GM18951 (cell line): ENCODE measurements around the gene TNFRSF13B.

Experiments
- POLR2A ChIP-seq: IDR thresholded peaks from 4 replicates; pipeline ENCODE4 v1.6.1; 2011; ENCODE audit warnings: mild to moderate bottlenecking; ENCODE audit not compliant: insufficient read length, insufficient read depth; ENCODE audit errors: extremely low read depth
- in situ Hi-C: fragments of 300-500 bp; cut with MboI; formaldehyde crosslinking; loops from one replicate; pipeline ENCODE4 v1.12.0; 2022; ENCODE audit warnings: low sequenced_read_pairs, mixed read lengths, inconsistent platforms; ENCODE audit not compliant: unreplicated experiment

TNFRSF13B gene

DNA sequence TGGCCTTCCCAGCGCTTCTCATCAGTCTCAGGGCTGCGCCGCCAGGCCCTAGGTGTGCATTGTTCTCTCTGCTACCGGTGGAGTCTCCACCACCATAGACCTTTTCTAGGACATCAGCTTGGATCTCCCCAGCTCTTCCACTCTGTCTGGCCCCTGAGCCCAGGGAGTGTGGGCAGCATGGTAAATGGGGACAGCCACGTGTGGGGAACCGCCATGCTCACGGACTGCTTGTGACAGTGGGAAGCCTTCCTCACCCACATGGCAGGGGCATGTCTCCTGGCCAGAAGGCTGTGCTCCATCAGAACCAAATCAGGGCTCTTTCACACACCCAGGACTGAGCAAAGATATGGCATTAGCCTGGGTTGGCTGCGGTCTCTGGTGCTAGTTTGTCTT lies 51.3 kb downstream of the TNFRSF13B start:
- in situ Hi-C loops = loop anchor here (5.0 kb wide), 1 partner anchor 62 kb away; no protein-coding TSS in a partner anchor
- no peak for TF ChIP-seq POLR2A

- in situ Hi-C loops = loop anchor here (5.0 kb wide), 1 partner anchor 62 kb away; no protein-coding TSS in a partner anchor
- TF ChIP-seq POLR2A = no peak
Observed at GRCh38 chr17:16919663-16920627, 52.0 kb downstream of the TNFRSF13B start.

DNA sequence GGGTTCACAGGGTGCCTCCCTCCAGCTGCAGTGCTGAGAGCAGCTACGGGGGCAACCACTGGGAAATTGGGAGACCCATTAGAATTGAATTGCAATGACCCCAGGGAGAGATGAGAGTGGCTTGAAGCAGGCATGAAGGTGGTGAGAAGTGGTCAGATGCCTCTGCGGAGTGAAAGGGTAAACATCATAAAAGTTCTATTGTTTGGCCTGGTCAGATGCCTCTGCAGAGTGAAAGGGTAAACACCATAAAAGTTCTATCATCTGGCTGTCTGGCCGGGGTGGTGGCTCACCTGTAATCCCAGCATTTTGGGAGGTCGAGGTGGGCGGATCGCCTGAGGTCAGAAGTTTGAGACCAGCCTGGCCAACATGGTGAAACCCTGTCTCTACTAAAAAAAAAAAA lies 53.5 kb downstream of the TNFRSF13B start:
- in situ Hi-C loops = no loop called here
- no peak for TF ChIP-seq POLR2A

DNA sequence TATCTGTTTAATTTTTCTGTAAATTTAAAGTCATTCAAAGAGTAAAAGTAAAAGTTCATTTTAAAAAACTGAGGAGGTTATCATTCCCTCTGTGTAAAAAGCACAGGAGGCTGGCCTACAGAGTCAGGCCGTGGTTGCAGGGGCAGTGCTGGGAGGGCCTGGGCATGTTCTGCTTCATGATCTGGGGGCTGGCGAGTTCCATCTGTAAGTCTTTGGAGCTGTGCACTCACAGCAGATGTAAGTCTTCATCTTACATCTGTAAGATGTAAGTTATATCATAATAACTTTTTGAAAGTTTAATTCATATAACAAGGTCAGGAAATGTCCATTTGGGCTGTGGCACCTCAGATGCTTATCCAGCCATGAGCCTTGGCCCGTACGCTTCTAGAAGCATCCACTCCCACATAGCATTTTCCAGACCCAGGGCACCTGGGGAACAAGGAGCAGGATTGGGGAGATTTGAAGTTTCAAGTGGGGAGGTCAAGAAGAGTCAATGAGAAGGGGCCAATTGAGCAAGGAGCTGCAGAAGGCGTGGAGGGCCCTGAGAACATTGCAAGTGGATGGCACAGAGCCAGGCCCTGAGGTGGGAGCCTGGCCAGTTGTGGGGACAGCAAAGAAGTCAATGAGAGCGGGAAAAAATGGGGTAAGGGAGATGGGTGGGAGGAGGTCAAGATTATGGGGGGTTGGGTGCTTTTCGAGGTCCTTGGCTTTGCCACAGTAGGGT lies 54.1 kb downstream of the TNFRSF13B start:
- TF ChIP-seq POLR2A = no peak
- in situ Hi-C loops = no loop called here

GRCh38 chr17:16916557-16916920 lies 55.4 kb downstream of the TNFRSF13B start:
- in situ Hi-C loops = no loop called here
- TF ChIP-seq POLR2A = no peak

GRCh38 chr17:16915752-16916556 lies 56.0 kb downstream of the TNFRSF13B start:
- in situ Hi-C loops = no loop called here
- no peak for TF ChIP-seq POLR2A

GRCh38 chr17:16913463-16913862 lies 58.5 kb downstream of the TNFRSF13B start:
- in situ Hi-C loops = no loop called here
- no peak for TF ChIP-seq POLR2A

- in situ Hi-C loops = no loop called here
- no peak for TF ChIP-seq POLR2A
Observed at GRCh38 chr17:16912021-16912962, 59.6 kb downstream of the TNFRSF13B start.

DNA sequence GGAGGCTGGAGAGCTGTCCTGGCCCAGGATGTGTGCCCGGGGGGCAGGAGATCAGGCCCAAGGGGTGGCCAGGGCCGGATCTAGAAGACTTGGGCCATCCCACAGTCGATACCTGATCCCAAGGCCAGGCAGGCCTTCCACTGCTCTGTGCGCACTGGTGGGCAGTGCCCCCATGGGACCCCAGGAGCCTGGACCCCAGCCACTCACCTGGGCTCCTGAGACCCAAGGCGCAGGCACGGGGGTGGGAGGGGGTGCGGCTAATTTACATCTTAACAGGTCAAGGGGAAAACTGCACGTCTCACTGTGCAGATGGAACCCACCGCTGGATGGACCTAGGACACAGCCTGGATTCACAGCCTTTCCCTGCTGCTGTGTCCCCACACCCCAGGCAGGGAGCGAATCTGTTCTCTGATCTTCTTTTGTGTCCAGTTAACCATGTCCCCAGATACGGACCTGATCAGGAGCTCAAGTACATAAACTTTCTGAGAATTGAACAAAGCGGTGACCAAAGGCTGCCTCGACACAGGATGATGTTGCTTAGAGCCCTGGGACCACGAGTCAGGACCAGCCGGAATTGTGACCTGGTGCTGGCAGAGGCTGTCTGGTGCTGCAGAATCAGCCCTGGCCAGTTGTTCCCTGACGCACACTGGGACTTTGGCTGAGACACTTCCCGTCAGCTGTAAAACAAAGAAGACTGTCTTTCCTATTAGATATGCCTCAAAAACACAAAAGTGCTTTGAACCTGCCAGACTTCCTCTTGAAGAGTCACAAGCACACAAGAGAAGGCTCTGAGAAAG lies 60.6 kb downstream of the TNFRSF13B start:
- no peak for TF ChIP-seq POLR2A
- in situ Hi-C loops = no loop called here

GRCh38 chr17:16910341-16910740 lies 61.6 kb downstream of the TNFRSF13B start:
- in situ Hi-C loops = no loop called here
- TF ChIP-seq POLR2A = no peak

DNA sequence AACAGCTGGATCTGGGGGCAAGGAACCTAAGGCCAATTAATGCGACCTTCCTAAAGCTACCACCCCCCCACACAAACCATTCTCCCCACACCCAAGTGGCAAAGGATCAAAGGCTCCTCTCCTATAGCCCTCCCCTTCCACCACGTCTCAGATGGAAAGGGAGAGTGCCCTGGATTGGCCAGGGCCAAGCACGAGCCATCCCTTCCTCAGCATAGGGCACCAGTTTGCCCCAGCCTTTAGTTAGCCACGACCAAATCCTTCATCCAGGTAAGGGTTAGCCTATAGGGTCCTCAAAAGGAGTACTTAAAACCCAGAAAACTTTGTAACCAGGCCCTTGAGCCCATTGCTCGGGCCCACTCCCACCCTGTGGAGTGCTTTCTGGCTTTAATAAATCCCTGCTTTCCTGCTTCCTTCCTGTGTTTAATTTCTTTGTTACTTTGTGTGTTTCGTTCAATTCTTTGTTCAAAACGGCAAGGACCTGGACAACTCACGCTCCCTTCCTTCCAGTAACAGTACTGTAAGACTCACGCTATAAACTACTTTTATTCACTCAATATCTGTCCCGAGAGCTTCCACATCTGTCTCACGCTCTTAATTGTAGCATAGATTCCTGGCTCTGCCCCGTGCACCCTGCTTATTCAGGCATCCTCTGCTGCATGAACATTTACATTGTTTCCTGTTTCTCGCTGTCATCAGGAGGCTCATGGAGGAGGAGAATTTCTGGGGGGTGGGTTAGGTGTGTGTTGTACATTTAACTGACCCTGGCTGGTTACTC lies 62.3 kb downstream of the TNFRSF13B start:
- TF ChIP-seq POLR2A = no peak
- in situ Hi-C loops = no loop called here

DNA sequence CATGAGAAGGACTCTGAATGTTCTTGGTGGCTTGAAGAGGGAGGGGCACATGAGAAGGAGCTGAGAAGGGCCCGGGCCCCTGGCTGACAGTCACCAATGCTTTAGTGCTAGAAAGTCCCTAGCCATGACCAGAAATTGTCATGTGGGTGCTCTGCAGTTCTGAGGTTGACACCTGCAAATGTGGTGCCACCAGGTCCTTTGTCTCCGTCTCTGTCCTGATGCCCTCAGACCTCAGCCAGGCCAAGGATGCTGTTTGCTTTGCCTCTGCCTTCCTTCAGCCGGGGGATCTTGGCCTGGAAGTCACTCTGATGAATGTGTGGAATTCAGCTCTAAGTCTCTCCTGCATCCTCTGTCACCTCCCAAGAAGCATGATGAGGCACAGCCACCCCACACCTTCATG lies 63.6 kb downstream of the TNFRSF13B start:
- in situ Hi-C loops = no loop called here
- no peak for TF ChIP-seq POLR2A
